Lung (tissue), 12 donors: ENCODE results near the gene SPATS2L. TPM values are rescaled to one million over a fixed set of nuclear protein-coding genes. Genes with fewer than 3 reads are reported as not detected.

Source experiments
- ATAC-seq: fragments of 200-7000 bp; cut with Tn5 transposase; one replicate; pipeline ENCODE4 v1.9.1; 2020; ENCODE audit warnings: moderate number of reproducible peaks; ENCODE audit not compliant: insufficient read depth, low FRiP score
- DNase-seq, 3 donors: peaks; one replicate each; pipeline ENCODE4 v3.0.0-alpha.2; 2013 to 2017
- H3K27ac ChIP-seq, 2 donors: one replicate each; pipeline ENCODE4 v1.5.1; 2013; ENCODE audit warnings: mild to moderate bottlenecking in 2 of 2, moderate library complexity in 2 of 2, control low read depth in 1 of 2, inconsistent platforms in 1 of 2, low read depth in 1 of 2, low read length in 1 of 2
- H3K27me3 ChIP-seq, 3 donors: one replicate each; pipeline ENCODE4 v1.5.1; 2013; ENCODE audit warnings: low read length in 2 of 3; ENCODE audit not compliant: control insufficient read depth in 3 of 3, insufficient read depth in 3 of 3
- H3K36me3 ChIP-seq, 4 donors: one replicate each; pipeline ENCODE4 v1.5.1; 2013; ENCODE audit warnings: low read length in 4 of 4, mild to moderate bottlenecking in 1 of 4, moderate library complexity in 1 of 4; ENCODE audit not compliant: control insufficient read depth in 4 of 4, insufficient read depth in 4 of 4
- H3K4me1 ChIP-seq, 5 donors: one replicate each; pipeline ENCODE4 v1.5.1; 2013; ENCODE audit warnings: low read length in 5 of 5, mild to moderate bottlenecking in 2 of 5, moderate library complexity in 1 of 5; ENCODE audit not compliant: control insufficient read depth in 5 of 5, insufficient read depth in 5 of 5
- H3K4me3 ChIP-seq: one replicate; pipeline ENCODE4 v1.5.1; 2013; ENCODE audit warnings: mild to moderate bottlenecking, control low read depth, moderate library complexity
- H3K9ac ChIP-seq, 2 donors: one replicate each; pipeline ENCODE4 v1.5.1; 2013; ENCODE audit warnings: low read length in 2 of 2, control low read depth in 1 of 2; ENCODE audit not compliant: insufficient read depth in 1 of 2
- H3K9me3 ChIP-seq, 4 donors: one replicate each; pipeline ENCODE4 v1.5.1; 2013; ENCODE audit warnings: low read length in 3 of 4, mild to moderate bottlenecking in 1 of 4, moderate library complexity in 1 of 4; ENCODE audit not compliant: control insufficient read depth in 4 of 4, insufficient read depth in 3 of 4
- CTCF ChIP-seq: IDR thresholded peaks from 2 replicates; pipeline ENCODE4 v1.5.1; 2012; ENCODE audit warnings: mild to moderate bottlenecking; ENCODE audit errors: control extremely low read depth, extremely low read depth
- WGBS, 2 donors: extraction: QIAGEN DNeasy Blood & Tissue Kit; methylation state at CpG; one replicate each; pipeline ENCODE4 v1.1.7; 2013; 5-methylcytosine and 5-hydroxymethylcytosine counted together
- polyA plus RNA-seq, 2 donors: library from polyadenylated mRNA; stranded (reverse); fragments of 200-250 nt; gene quantifications; one replicate each; pipeline ENCODE4 v1.2.1, GENCODE V29; 2013
- total RNA-seq, 2 donors: library from RNA; depleted of rRNA in 1 of 2; stranded (reverse); fragments of >200 nt in 1 of 2; gene quantifications; one replicate each; pipeline ENCODE4 v1.2.1, GENCODE V29; 2014 to 2021
- donor health status: control.
- donor health status: control.
- donor health status: Bipolar disorder and iron deficiency.
- donor health status: healthy.
- donor health status: DM: yes; HTN: yes; CAD: no.

SPATS2L gene
- total and polyA plus RNA-seq, 4 donors: 30.5 to 96.8 (median 57.2) TPM

GRCh38 chr2:200426754-200427153 lies 120.3 kb downstream of the SPATS2L start:
- H3K27me3 ChIP-seq: no peaks in the 10 kb centered on the region
- no peak overlapping the region for H3K4me3 ChIP-seq
- peaks cover 5 to 12% (median 7%) of the 10 kb centered on the region in 4 donors for H3K36me3 ChIP-seq
- ATAC-seq (no peak), DNase-seq (no peak)
- TF ChIP-seq CTCF: no peak
- H3K4me1 ChIP-seq: peaks cover 0 to 6% (median 0%) of the 10 kb centered on the region in 5 donors
- WGBS, 2 donors: 38 to 75% methylated on average over 1 of the region's 1 CpG
- no peak overlapping the region for H3K27ac ChIP-seq
- no peaks in the 10 kb centered on the region for H3K9me3 ChIP-seq
- H3K9ac ChIP-seq: no peak overlapping the region

- Histone ChIP-seq H3K36me3 (peaks cover 0 to 12% (median 4%) of the 10 kb centered on the region in 4 donors), H3K27ac (no peak overlapping the region), H3K4me3 (no peak overlapping the region), H3K9me3 (no peaks in the 10 kb centered on the region), H3K27me3 (no peaks in the 10 kb centered on the region), H3K4me1 (peaks cover 0 to 10% (median 0%) of the 10 kb centered on the region in 5 donors), H3K9ac (no peak overlapping the region)
- ATAC-seq (no peak), DNase-seq (no peak)
- no peak for TF ChIP-seq CTCF
- WGBS, 2 donors: 97% methylated on average over 6 of the region's 6 CpGs
These were observed 122.6 kb downstream of the SPATS2L start for GRCh38 chr2:200428961-200429665.

GRCh38 chr2:200430017-200430416 lies 123.5 kb downstream of the SPATS2L start:
- no peak overlapping the region for H3K4me3 ChIP-seq
- no peaks in the 10 kb centered on the region for H3K9me3 ChIP-seq
- TF ChIP-seq CTCF: no peak
- H3K4me1 ChIP-seq: peaks cover 0 to 10% (median 0%) of the 10 kb centered on the region in 5 donors
- no peaks in the 10 kb centered on the region for H3K27me3 ChIP-seq
- H3K27ac ChIP-seq: no peak overlapping the region
- ATAC-seq (no peak), DNase-seq (no peak)
- peaks cover 0 to 5% (median 4%) of the 10 kb centered on the region in 4 donors for H3K36me3 ChIP-seq
- no peak overlapping the region for H3K9ac ChIP-seq
- 88 to 97% methylated on average over 1 of the region's 1 CpG for WGBS, 2 donors
